ENCODE measurements around the gene PUM2.

Gene PUM2

GRCh38 chr2:20208476-20208859 lies 142.2 kb downstream of the PUM2 start:
- Histone ChIP-seq H3K4me1 (ENCODE audit: low read length) (peaks cover 3% of the 10 kb centered on the region; the same call in 1 of the 2 replicates), H3K9me3 (ENCODE audit: insufficient read depth, low read length) (no peaks in the 10 kb centered on the region), H2AFZ (ENCODE audit: low read depth, low read length) (no peak overlapping the region), H3K79me2 (ENCODE audit: low read length) (no peaks in the 10 kb centered on the region), H3K4me2 (ENCODE audit: low read length) (no peak overlapping the region), H3K27me3 (ENCODE audit: low read depth, low read length) (no peaks in the 10 kb centered on the region), H3K9ac (ENCODE audit: low read length) (no peak overlapping the region), H3K27ac (ENCODE audit: low read length) (no peak overlapping the region), H3K4me3 (ENCODE audit: low read length) (no peak overlapping the region), H3K36me3 (replicated peaks; ENCODE audit: low read depth, low read length) (no peaks in the 10 kb centered on the region), H4K20me1 (ENCODE audit: insufficient read depth, low read length) (no peaks in the 10 kb centered on the region)
- no peak for TF ChIP-seq EZH2phosphoT487 (IDR thresholded peaks at IDR 0.05; ENCODE audit: low read depth)
- no peak for TF ChIP-seq CTCF (IDR thresholded peaks at IDR 0.05; ENCODE audit: low read depth, low read length)

- Histone ChIP-seq H3K4me1 (ENCODE audit: low read length) (peaks cover 3% of the 10 kb centered on the region; the same call in 1 of the 2 replicates), H3K4me2 (ENCODE audit: low read length) (no peak overlapping the region), H3K9ac (ENCODE audit: low read length) (no peak overlapping the region), H3K4me3 (ENCODE audit: low read length) (no peak overlapping the region), H3K79me2 (ENCODE audit: low read length) (no peaks in the 10 kb centered on the region), H3K27me3 (ENCODE audit: low read depth, low read length) (no peaks in the 10 kb centered on the region), H3K27ac (ENCODE audit: low read length) (no peak overlapping the region), H3K9me3 (ENCODE audit: insufficient read depth, low read length) (no peaks in the 10 kb centered on the region), H4K20me1 (ENCODE audit: insufficient read depth, low read length) (no peaks in the 10 kb centered on the region), H2AFZ (ENCODE audit: low read depth, low read length) (no peak overlapping the region), H3K36me3 (replicated peaks; ENCODE audit: low read depth, low read length) (no peaks in the 10 kb centered on the region)
- no peak for TF ChIP-seq EZH2phosphoT487 (IDR thresholded peaks at IDR 0.05; ENCODE audit: low read depth)
- no peak for TF ChIP-seq CTCF (IDR thresholded peaks at IDR 0.05; ENCODE audit: low read depth, low read length)
These were observed 143.6 kb downstream of the PUM2 start for GRCh38 chr2:20207051-20207450.

- Histone ChIP-seq H3K9me3 (ENCODE audit: insufficient read depth, low read length) (no peaks in the 10 kb centered on the region), H3K36me3 (replicated peaks; ENCODE audit: low read depth, low read length) (no peaks in the 10 kb centered on the region), H4K20me1 (ENCODE audit: insufficient read depth, low read length) (no peaks in the 10 kb centered on the region), H3K4me3 (ENCODE audit: low read length) (no peak overlapping the region), H3K4me2 (ENCODE audit: low read length) (no peak overlapping the region), H3K27ac (ENCODE audit: low read length) (no peak overlapping the region), H3K79me2 (ENCODE audit: low read length) (no peaks in the 10 kb centered on the region), H3K9ac (ENCODE audit: low read length) (no peak overlapping the region), H3K4me1 (ENCODE audit: low read length) (peaks cover 3% of the 10 kb centered on the region; the same call in 1 of the 2 replicates), H3K27me3 (ENCODE audit: low read depth, low read length) (no peaks in the 10 kb centered on the region), H2AFZ (ENCODE audit: low read depth, low read length) (no peak overlapping the region)
- TF ChIP-seq EZH2phosphoT487 (IDR thresholded peaks at IDR 0.05; ENCODE audit: low read depth) (no peak), CTCF (IDR thresholded peaks at IDR 0.05; ENCODE audit: low read depth, low read length) (no peak)
These were observed 144.6 kb downstream of the PUM2 start for GRCh38 chr2:20205915-20206524.

- H3K9ac ChIP-seq (ENCODE audit: low read length) = no peak overlapping the region
- H3K4me2 ChIP-seq (ENCODE audit: low read length) = no peak overlapping the region
- no peaks in the 10 kb centered on the region for H3K27me3 ChIP-seq (ENCODE audit: low read depth, low read length)
- TF ChIP-seq CTCF (IDR thresholded peaks at IDR 0.05; ENCODE audit: low read depth, low read length) = no peak
- no peak for TF ChIP-seq EZH2phosphoT487 (IDR thresholded peaks at IDR 0.05; ENCODE audit: low read depth)
- H4K20me1 ChIP-seq (ENCODE audit: insufficient read depth, low read length) = no peaks in the 10 kb centered on the region
- peaks cover 3% of the 10 kb centered on the region; the same call in 1 of the 2 replicates for H3K4me1 ChIP-seq (ENCODE audit: low read length)
- H3K9me3 ChIP-seq (ENCODE audit: insufficient read depth, low read length) = no peaks in the 10 kb centered on the region
- H3K79me2 ChIP-seq (ENCODE audit: low read length) = no peaks in the 10 kb centered on the region
- no peak overlapping the region for H3K4me3 ChIP-seq (ENCODE audit: low read length)
- H3K27ac ChIP-seq (ENCODE audit: low read length) = no peak overlapping the region
- H3K36me3 ChIP-seq (replicated peaks; ENCODE audit: low read depth, low read length) = no peaks in the 10 kb centered on the region
- no peak overlapping the region for H2AFZ ChIP-seq (ENCODE audit: low read depth, low read length)
These were observed 145.6 kb downstream of the PUM2 start for GRCh38 chr2:20205069-20205468.

Data from OCI-LY3 (cell line).